AG04449 (cell line): ENCODE measurements around the gene ARGFX.

Experiments used
- CTCF ChIA-PET: fragments of 350-600 bp; formaldehyde crosslinking; extraction: SDS; loops from one replicate; lab custom pipeline; 2021; ENCODE audit warnings: antibody characterized with exemption; lab: Yijun Ruan, JAX
- POLR2A ChIA-PET: fragments of 400-600, 350-600 bp; formaldehyde crosslinking; extraction: SDS; loops from one replicate; lab custom pipeline; 2020; ENCODE audit warnings: antibody characterized with exemption, inconsistent platforms; lab: Yijun Ruan, JAX
- DNase-seq: peaks from one replicate; pipeline ENCODE4 v3.0.0-alpha.2; 2010; ENCODE audit warnings: low read depth, low spot score
- H3K4me3 ChIP-seq: 2 replicates; pipeline ENCODE4 v1.5.1; 2011; ENCODE audit warnings: low read depth, mild to moderate bottlenecking, control low read depth, low read length
- CTCF ChIP-seq: IDR thresholded peaks from one replicate; pipeline ENCODE4 v1.5.1; 2011; ENCODE audit warnings: mild to moderate bottlenecking, moderate library complexity, low read length, control low read depth, inconsistent platforms; ENCODE audit not compliant: insufficient read depth; ENCODE audit errors: missing control alignments

ARGFX gene

GRCh38 chr3:121545049-121545573, 22.6 kb upstream of the ARGFX start:
- DNase-seq = no peak
- CTCF ChIA-PET = interaction anchor here (1.2 to 4.9 kb wide), 3 partner anchors 15 to 715 kb away, joined by 3 to 21 read pairs (median 19); no protein-coding TSS in a partner anchor
- POLR2A ChIA-PET = no interaction called here
- peak overlapping the region; percentile 77 for H3K4me3 ChIP-seq
- no peak for TF ChIP-seq CTCF

GRCh38 chr3:121545574-121546455, 21.9 kb upstream of the ARGFX start, which contains the start of gene POLQ:
Gene POLQ (minus strand): TSS chr3:121545988. CDS start chr3:121545877, 111 bp downstream.
- peak; percentile 64 for DNase-seq
- ChIA-PET CTCF (interaction anchor here (0.6 to 4.9 kb wide), 24 partner anchors 8 to 1784 kb away, joined by 3 to 21 read pairs (median 4); partner anchors contain the start of gene SEMA5B), POLR2A (interaction anchor here (0.6 kb wide), 1 partner anchor 1405 kb away, joined by 4 read pairs; no protein-coding TSS in a partner anchor)
- no peak for TF ChIP-seq CTCF
- H3K4me3 ChIP-seq = peak within 1 kb of the TSS; percentile 77

GRCh38 chr3:121552379-121552778, 15.4 kb upstream of the ARGFX start:
- ChIA-PET CTCF (no interaction called here), POLR2A (no interaction called here)

GRCh38 chr3:121552797-121553196, 15.0 kb upstream of the ARGFX start:
- H3K4me3 ChIP-seq = no peak overlapping the region
- no peak for TF ChIP-seq CTCF
- CTCF ChIA-PET = no interaction called here
- no peak for DNase-seq
- POLR2A ChIA-PET = no interaction called here

More at GRCh38 chr3:121552379-121552778, 15.4 kb upstream of the ARGFX start:
- DNase-seq = no peak
- TF ChIP-seq CTCF = no peak
- no peak overlapping the region for H3K4me3 ChIP-seq

- no peak for TF ChIP-seq CTCF
- POLR2A ChIA-PET = no interaction called here
- no peak overlapping the region for H3K4me3 ChIP-seq
- CTCF ChIA-PET = interaction anchor here (1.2 kb wide), 1 partner anchor 10 kb away, joined by 3 read pairs; no protein-coding TSS in a partner anchor
- no peak for DNase-seq
Observed at GRCh38 chr3:121557426-121557934, 10.3 kb upstream of the ARGFX start.

- POLR2A ChIA-PET = no interaction called here
- no peak overlapping the region for H3K4me3 ChIP-seq
- DNase-seq = no peak
- CTCF ChIA-PET = interaction anchor here (0.8 kb wide), 1 partner anchor 16 kb away, joined by 5 read pairs; no protein-coding TSS in a partner anchor
- TF ChIP-seq CTCF = no peak
Observed at GRCh38 chr3:121562148-121562547, 5.6 kb upstream of the ARGFX start.
